Suprapubic skin (tissue), 4 donors: ENCODE measurements around the gene ABCA7. TPM values are rescaled to one million over a fixed set of nuclear protein-coding genes. Genes with fewer than 3 reads are reported as not detected.

Experiments used
- DNase-seq, 2 donors: peaks; one replicate each; pipeline ENCODE4 v3.0.0-alpha.2; 2019; ENCODE audit warnings: low spot score in 2 of 2
- H3K27ac ChIP-seq: fragments of 200-600 bp; sonication (generic); one replicate; pipeline ENCODE4 v1.5.1; 2019
- H3K27me3 ChIP-seq: fragments of 200-600 bp; sonication (generic); one replicate; pipeline ENCODE4 v1.5.1; 2019
- H3K36me3 ChIP-seq: fragments of 200-600 bp; sonication (generic); one replicate; pipeline ENCODE4 v1.5.1; 2019
- H3K4me1 ChIP-seq: fragments of 200-600 bp; sonication (generic); one replicate; pipeline ENCODE4 v1.5.1; 2019
- H3K4me3 ChIP-seq: fragments of 200-600 bp; sonication (generic); one replicate; pipeline ENCODE4 v1.5.1; 2019; ENCODE audit warnings: mild to moderate bottlenecking
- H3K9me3 ChIP-seq: fragments of 200-600 bp; sonication (generic); one replicate; pipeline ENCODE4 v1.5.1; 2019
- EP300 ChIP-seq: sonication (generic); formaldehyde crosslinking; IDR thresholded peaks from one replicate; pipeline ENCODE4 v1.6.1; 2017; ENCODE audit warnings: antibody characterized with exemption
- POLR2A ChIP-seq, 2 donors: fragments of 450-650 bp; IDR thresholded peaks; one replicate each; pipeline ENCODE4 v1.6.1; 2017; ENCODE audit warnings: antibody characterized with exemption in 2 of 2, mild to moderate bottlenecking in 2 of 2, moderate library complexity in 2 of 2
- POLR2AphosphoS5 ChIP-seq, 3 donors: sonication (generic); formaldehyde crosslinking; IDR thresholded peaks; one replicate each; pipeline ENCODE4 v1.6.1; 2017; ENCODE audit warnings: antibody characterized with exemption in 3 of 3
- WGBS: methylation state at CpG from one replicate; pipeline ENCODE4 v1.1.5; 2018; 5-methylcytosine and 5-hydroxymethylcytosine counted together
- total RNA-seq, 4 donors: library from RNA; depleted of rRNA; stranded (reverse); fragments of >200 nt; gene quantifications; one replicate each; pipeline ENCODE4 v1.1.0, GENCODE V29; 2016
- TF ChIP-seq, protein P1 (sequence below), 2 donors: fragments of 200-600 bp in 1 of 2; fragments of 450-650 bp in 1 of 2; sonication (generic) in 1 of 2; IDR thresholded peaks; one replicate each; pipeline ENCODE4 v1.5.1; 2016 to 2019; ENCODE audit warnings: antibody characterized with exemption in 2 of 2, mild to moderate bottlenecking in 1 of 2, moderate library complexity in 1 of 2

The ABCA7 gene
- total RNA-seq, 4 donors from 2014 or later: 29.8 to 97.6 (median 47.5) TPM

- Histone ChIP-seq H3K27ac (no peak overlapping the region), H3K4me3 (no peak overlapping the region), H3K4me1 (peaks cover 11% of the 10 kb centered on the region), H3K36me3 (peaks cover 36% of the 10 kb centered on the region), H3K9me3 (no peaks in the 10 kb centered on the region), H3K27me3 (peaks cover 23% of the 10 kb centered on the region)
- 93% methylated on average over 21 of the region's 42 CpGs for WGBS
- TF ChIP-seq POLR2AphosphoS5 (IDR thresholded peaks at IDR 0.05) (no peak), EP300 (no peak), POLR2A (IDR thresholded peaks at IDR 0.05) (no peak)
- TF ChIP-seq, protein P1, sequence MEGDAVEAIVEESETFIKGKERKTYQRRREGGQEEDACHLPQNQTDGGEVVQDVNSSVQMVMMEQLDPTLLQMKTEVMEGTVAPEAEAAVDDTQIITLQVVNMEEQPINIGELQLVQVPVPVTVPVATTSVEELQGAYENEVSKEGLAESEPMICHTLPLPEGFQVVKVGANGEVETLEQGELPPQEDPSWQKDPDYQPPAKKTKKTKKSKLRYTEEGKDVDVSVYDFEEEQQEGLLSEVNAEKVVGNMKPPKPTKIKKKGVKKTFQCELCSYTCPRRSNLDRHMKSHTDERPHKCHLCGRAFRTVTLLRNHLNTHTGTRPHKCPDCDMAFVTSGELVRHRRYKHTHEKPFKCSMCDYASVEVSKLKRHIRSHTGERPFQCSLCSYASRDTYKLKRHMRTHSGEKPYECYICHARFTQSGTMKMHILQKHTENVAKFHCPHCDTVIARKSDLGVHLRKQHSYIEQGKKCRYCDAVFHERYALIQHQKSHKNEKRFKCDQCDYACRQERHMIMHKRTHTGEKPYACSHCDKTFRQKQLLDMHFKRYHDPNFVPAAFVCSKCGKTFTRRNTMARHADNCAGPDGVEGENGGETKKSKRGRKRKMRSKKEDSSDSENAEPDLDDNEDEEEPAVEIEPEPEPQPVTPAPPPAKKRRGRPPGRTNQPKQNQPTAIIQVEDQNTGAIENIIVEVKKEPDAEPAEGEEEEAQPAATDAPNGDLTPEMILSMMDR (IDR thresholded peaks at IDR 0.05): no peak
- DNase-seq: no peak
These were observed 47.8 kb upstream of the ABCA7 start for GRCh38 chr19:991932-992669.

GRCh38 chr19:992670-993055 lies 47.2 kb upstream of the ABCA7 start:
- no peak overlapping the region for H3K4me3 ChIP-seq
- peaks cover 11% of the 10 kb centered on the region for H3K4me1 ChIP-seq
- no peak for TF ChIP-seq EP300
- no peak for TF ChIP-seq POLR2A (IDR thresholded peaks at IDR 0.05)
- TF ChIP-seq POLR2AphosphoS5 (IDR thresholded peaks at IDR 0.05): no peak
- TF ChIP-seq, protein P1 (IDR thresholded peaks at IDR 0.05): no peak
- H3K27me3 ChIP-seq: peaks cover 29% of the 10 kb centered on the region
- DNase-seq: no peak
- no peaks in the 10 kb centered on the region for H3K9me3 ChIP-seq
- WGBS: 96% methylated on average over 13 of the region's 13 CpGs
- no peak overlapping the region for H3K27ac ChIP-seq
- peaks cover 36% of the 10 kb centered on the region for H3K36me3 ChIP-seq

- Histone ChIP-seq H3K4me3 (no peak overlapping the region), H3K27me3 (peaks cover 36% of the 10 kb centered on the region), H3K36me3 (peaks cover 32% of the 10 kb centered on the region), H3K9me3 (no peaks in the 10 kb centered on the region), H3K4me1 (peaks cover 11% of the 10 kb centered on the region), H3K27ac (no peak overlapping the region)
- TF ChIP-seq POLR2AphosphoS5 (IDR thresholded peaks at IDR 0.05) (no peak), EP300 (no peak), POLR2A (IDR thresholded peaks at IDR 0.05) (no peak)
- TF ChIP-seq, protein P1 (IDR thresholded peaks at IDR 0.05): no peak
- DNase-seq: no peak
- WGBS: 87% methylated on average over 11 of the region's 17 CpGs
These were observed 46.5 kb upstream of the ABCA7 start for GRCh38 chr19:993361-993830.

- H3K9me3 ChIP-seq: no peaks in the 10 kb centered on the region
- no peak overlapping the region for H3K4me3 ChIP-seq
- H3K27me3 ChIP-seq: peaks cover 42% of the 10 kb centered on the region
- peaks cover 11% of the 10 kb centered on the region for H3K4me1 ChIP-seq
- no peak for DNase-seq
- H3K27ac ChIP-seq: no peak overlapping the region
- TF ChIP-seq POLR2A (IDR thresholded peaks at IDR 0.05) (no peak), POLR2AphosphoS5 (IDR thresholded peaks at IDR 0.05) (no peak), EP300 (no peak)
- TF ChIP-seq, protein P1 (IDR thresholded peaks at IDR 0.05): no peak
- 97% methylated on average over 22 of the region's 43 CpGs for WGBS
- H3K36me3 ChIP-seq: peaks cover 28% of the 10 kb centered on the region
These were observed 46.0 kb upstream of the ABCA7 start for GRCh38 chr19:993831-994393.

GRCh38 chr19:994516-994915 lies 45.4 kb upstream of the ABCA7 start:
- peaks cover 28% of the 10 kb centered on the region for H3K36me3 ChIP-seq
- H3K4me1 ChIP-seq: peaks cover 11% of the 10 kb centered on the region
- H3K9me3 ChIP-seq: no peaks in the 10 kb centered on the region
- TF ChIP-seq, protein P1 (IDR thresholded peaks at IDR 0.05): no peak
- 92% methylated on average over 10 of the region's 18 CpGs for WGBS
- peaks cover 48% of the 10 kb centered on the region for H3K27me3 ChIP-seq
- H3K4me3 ChIP-seq: no peak overlapping the region
- no peak for DNase-seq
- no peak overlapping the region for H3K27ac ChIP-seq
